Activated T-cell treated with anti-CD3 and anti-CD28 coated beads, Interleukin-2, amount 50 U/mL, for 72 hours (primary cell): Measurements from ENCODE around the gene JAG2. TPM values are rescaled to one million over a fixed set of nuclear protein-coding genes. Genes with fewer than 3 reads are reported as not detected.

ENCODE experiments used
- ATAC-seq, 2 donors: fragments of 150-1000 bp; cut with Tn5 transposase; replicated peaks in 1 of 2; 2 replicates each; pipeline ENCODE4 v1.10.0; 2021; ENCODE audit warnings: moderate library complexity in 2 of 2, mild to moderate bottlenecking in 1 of 2
- DNase-seq, 2 donors: peaks; one replicate each; pipeline ENCODE4 v3.0.0; 2021 to 2022; ENCODE audit warnings: mixed read lengths in 1 of 2
- H3K27ac Mint-ChIP-seq: one replicate; pipeline ENCODE4 v1.8.0; 2022; ENCODE audit warnings: mild to moderate bottlenecking, moderate library complexity, mixed read lengths
- H3K27me3 Mint-ChIP-seq: one replicate; pipeline ENCODE4 v1.8.0; 2022; ENCODE audit warnings: low read depth, mixed read lengths
- H3K36me3 Mint-ChIP-seq, 2 donors: one replicate each; pipeline ENCODE4 v1.8.0; 2022; ENCODE audit warnings: mixed read lengths in 2 of 2, mild to moderate bottlenecking in 1 of 2; ENCODE audit not compliant: insufficient read depth in 2 of 2
- H3K4me1 Mint-ChIP-seq: one replicate; pipeline ENCODE4 v1.8.0; 2022; ENCODE audit warnings: low read depth, mixed read lengths
- H3K4me3 Mint-ChIP-seq, 2 donors: one replicate each; pipeline ENCODE4 v1.8.0; 2022; ENCODE audit warnings: mild to moderate bottlenecking in 2 of 2, mixed read lengths in 2 of 2, moderate library complexity in 2 of 2
- H3K9me3 Mint-ChIP-seq, 2 donors: one replicate each; pipeline ENCODE4 v1.8.0; 2022; ENCODE audit warnings: mixed read lengths in 2 of 2
- total RNA-seq, 2 donors: library from RNA; stranded (reverse); gene quantifications; one replicate each; pipeline ENCODE4 v1.2.3, GENCODE V29; 2022

Gene JAG2
- total RNA-seq, 2 donors from 2014 or later: 3.1 to 5.4 TPM

DNA sequence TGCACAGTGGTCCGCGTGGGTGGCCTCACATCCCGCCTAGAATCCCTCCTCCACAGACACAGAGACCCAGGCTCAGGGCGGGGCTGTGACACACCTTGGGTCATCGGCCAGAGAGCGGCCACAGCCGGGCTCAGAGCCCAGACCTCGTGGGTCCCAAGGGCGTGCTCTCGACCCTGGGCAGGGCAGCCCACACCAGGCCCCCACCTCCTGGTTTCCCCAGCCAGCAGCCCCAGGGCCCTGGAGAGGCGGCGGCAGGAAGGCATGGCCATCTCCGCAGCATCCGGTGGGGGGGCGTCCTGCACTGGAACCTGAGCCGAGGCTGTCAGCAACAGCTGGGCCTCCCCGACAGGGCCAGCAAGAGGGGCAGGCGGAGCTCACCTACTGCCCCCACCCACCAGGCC lies 15.2 kb downstream of the JAG2 start:
- no peak for ATAC-seq
- no peaks in the 10 kb centered on the region for H3K27me3 Mint-ChIP-seq
- no peak overlapping the region for H3K4me3 Mint-ChIP-seq
- H3K27ac Mint-ChIP-seq: no peak overlapping the region
- no peaks in the 10 kb centered on the region for H3K4me1 Mint-ChIP-seq
- no peaks in the 10 kb centered on the region for H3K9me3 Mint-ChIP-seq
- H3K36me3 Mint-ChIP-seq: no peaks in the 10 kb centered on the region
- no peak for DNase-seq

DNA sequence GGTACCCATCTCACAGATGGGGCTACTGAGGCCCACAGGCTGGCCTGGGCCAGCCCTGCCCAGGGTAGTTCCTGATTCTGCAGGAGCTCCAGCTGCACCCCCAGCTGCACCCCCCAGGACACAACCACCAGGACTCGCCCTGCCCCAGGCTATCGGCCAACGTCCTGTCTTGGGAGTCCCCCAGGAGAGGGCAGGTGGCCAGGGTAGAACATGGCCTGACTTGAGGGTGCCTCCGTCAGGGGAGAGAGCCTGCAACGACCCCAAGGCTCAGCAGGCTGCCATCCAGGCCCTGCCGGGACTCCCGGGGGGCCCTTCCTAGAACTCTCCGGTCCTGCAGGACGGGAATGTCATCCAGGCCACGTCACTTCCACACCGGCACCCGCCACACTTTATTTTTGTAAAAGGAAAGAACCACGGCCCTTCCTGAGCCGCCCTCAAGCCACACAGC lies 15.8 kb downstream of the JAG2 start:
- no peak for ATAC-seq
- H3K27me3 Mint-ChIP-seq: no peaks in the 10 kb centered on the region
- DNase-seq: no peak

DNA sequence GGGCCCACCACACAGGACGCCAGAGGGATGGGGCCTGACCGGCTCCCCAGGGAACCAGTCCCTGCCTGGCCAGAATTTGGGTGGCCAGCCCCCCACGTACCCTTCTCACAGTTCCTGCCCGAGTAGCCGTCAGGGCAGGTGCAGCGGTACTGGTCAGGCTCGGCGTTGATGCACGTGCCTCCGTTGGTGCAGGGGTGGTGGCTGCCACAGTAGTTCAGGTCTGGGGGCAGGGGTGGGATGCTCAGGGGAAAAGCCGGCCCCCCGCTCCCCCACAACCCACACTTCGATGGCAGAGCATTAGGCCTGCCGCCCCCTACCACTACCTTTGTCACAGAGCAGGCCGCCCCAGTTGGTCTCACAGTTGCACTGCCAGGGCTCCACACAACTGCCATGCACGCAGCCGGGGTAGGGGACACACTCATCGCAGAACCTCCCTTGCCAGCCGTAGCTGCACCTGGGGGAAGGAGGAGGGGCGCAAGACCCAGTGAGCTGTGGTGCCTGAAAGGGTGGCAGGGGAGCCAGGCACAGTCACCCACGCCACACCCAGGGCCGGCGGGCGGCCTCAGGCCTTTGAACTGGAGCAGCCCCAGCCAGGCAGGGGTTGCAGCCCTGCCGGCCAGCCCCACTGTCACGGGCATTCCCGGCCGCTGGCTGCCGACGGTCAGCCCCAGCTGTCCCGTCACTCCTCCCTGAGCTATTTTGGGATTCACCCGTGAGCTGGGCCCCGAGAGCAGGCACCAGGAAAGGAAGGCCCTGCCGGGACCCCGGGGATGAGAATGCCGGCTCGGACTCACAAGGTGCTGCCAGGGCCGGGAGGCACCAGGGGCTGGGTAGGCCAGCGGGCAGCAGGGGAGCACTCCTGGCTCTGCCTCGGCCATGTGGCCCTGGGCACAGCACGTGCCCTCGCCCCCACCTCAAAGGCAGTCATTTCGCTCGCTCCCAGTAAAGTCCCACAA lies 16.5 kb downstream of the JAG2 start:
- Mint-ChIP-seq H3K4me3 (no peak overlapping the region), H3K27me3 (no peaks in the 10 kb centered on the region), H3K4me1 (no peaks in the 10 kb centered on the region), H3K9me3 (no peaks in the 10 kb centered on the region), H3K27ac (no peak overlapping the region), H3K36me3 (no peaks in the 10 kb centered on the region)
- DNase-seq: no peak
- ATAC-seq: no peak

More for the DNA sequence above, 15.8 kb downstream of the JAG2 start:
- Mint-ChIP-seq H3K27ac (no peak overlapping the region), H3K4me1 (no peaks in the 10 kb centered on the region), H3K36me3 (no peaks in the 10 kb centered on the region), H3K4me3 (no peak overlapping the region), H3K9me3 (no peaks in the 10 kb centered on the region)

DNA sequence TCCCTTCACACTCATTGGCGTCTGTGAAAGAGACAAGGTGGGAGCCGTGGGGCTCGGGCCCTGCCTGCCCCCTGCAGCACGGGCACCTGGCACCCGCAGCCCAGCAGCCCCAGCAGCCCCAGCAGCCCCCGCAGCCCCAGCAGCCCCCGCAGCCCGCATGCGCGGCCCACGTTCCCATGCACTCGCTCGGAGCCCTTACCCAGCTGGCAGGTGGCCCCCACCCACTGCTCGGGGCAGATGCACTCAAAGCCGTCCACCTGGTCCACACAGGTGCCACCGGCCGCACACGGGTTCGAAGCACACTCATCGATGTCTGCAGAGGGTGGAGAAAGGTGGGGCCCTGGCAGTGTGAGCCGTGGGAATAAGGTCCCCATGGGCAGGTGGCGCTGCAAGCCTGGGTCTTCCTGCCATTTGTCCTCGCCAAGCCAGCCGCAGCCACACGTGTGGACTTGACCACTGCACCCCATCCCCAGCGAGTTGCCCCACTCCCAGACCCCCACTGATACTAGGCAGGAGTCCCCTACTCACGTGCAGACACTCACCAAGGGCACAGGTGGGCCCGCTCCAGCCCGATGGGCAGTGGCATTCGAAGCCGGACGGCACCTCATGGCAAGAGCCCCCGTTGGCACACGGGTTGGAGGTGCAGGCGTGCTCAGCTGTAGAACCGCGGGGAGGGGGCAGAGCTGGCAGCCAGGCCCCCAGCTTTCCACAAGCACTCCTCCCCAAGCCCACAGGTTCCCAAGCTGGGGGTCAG lies 17.3 kb downstream of the JAG2 start:
- Mint-ChIP-seq H3K36me3 (no peaks in the 10 kb centered on the region), H3K27me3 (no peaks in the 10 kb centered on the region), H3K4me1 (no peaks in the 10 kb centered on the region), H3K4me3 (no peak overlapping the region), H3K9me3 (no peaks in the 10 kb centered on the region), H3K27ac (no peak overlapping the region)
- ATAC-seq: no peak
- DNase-seq: no peak

DNA sequence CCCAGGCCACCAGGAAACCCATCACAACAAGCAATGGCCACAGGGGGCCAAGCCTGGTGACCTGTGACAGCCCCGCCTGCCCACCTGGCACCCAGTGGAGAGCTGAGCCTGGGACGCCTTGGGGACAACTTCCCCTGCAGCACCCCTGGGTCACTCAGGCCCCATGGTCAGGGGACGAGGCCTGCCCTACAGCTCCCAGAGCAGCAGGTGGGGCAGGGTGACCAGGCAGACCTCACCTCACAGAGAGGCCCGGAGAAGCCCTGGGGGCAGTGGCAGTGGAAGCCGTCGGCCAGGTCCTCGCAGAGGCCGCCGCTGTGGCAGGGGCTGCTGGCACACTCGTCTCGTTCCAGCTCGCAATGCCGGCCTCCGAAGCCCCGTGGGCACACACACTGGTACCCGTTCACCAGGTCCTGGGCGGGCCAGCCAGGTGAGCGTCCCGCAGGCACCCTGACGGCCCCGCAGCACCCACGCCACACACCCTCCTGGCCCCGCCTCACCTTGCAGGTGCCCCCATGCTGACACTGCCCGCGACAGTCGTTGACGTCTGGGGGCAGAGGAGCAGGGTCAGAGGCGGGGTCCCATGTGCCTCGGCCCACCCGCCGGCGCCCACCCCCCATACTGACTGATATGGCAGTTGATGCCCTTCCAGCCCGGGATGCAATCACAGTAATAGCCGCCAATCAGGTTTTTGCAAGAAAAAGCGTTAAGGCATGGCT lies 18.1 kb downstream of the JAG2 start:
- H3K4me1 Mint-ChIP-seq: no peaks in the 10 kb centered on the region
- no peak for ATAC-seq

DNA sequence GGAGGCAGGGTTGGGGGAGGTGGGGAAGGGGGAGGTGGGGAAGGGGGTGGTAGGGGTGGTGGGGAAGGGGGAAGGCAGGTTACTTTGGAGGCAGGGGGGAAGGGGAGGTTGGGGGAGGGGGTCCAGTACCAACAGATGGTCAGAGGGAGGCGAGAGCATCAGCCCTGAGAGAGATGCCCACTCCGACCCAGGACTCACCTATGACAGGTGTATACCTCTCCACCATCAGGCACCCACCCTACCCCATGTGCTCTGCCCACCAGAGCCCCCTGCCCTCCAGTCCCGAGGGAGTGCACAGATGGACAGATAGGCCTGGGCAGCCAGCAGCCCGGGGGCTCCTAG lies 18.6 kb downstream of the JAG2 start:
- Mint-ChIP-seq H3K27me3 (no peaks in the 10 kb centered on the region), H3K27ac (no peak overlapping the region), H3K36me3 (no peaks in the 10 kb centered on the region), H3K4me3 (no peak overlapping the region), H3K4me1 (no peaks in the 10 kb centered on the region), H3K9me3 (no peaks in the 10 kb centered on the region)
- no peak for DNase-seq
- ATAC-seq: no peak

More for the DNA sequence above, 18.1 kb downstream of the JAG2 start:
- Mint-ChIP-seq H3K27me3 (no peaks in the 10 kb centered on the region), H3K27ac (no peak overlapping the region), H3K4me3 (no peak overlapping the region), H3K9me3 (no peaks in the 10 kb centered on the region), H3K36me3 (no peaks in the 10 kb centered on the region)
- no peak for DNase-seq

DNA sequence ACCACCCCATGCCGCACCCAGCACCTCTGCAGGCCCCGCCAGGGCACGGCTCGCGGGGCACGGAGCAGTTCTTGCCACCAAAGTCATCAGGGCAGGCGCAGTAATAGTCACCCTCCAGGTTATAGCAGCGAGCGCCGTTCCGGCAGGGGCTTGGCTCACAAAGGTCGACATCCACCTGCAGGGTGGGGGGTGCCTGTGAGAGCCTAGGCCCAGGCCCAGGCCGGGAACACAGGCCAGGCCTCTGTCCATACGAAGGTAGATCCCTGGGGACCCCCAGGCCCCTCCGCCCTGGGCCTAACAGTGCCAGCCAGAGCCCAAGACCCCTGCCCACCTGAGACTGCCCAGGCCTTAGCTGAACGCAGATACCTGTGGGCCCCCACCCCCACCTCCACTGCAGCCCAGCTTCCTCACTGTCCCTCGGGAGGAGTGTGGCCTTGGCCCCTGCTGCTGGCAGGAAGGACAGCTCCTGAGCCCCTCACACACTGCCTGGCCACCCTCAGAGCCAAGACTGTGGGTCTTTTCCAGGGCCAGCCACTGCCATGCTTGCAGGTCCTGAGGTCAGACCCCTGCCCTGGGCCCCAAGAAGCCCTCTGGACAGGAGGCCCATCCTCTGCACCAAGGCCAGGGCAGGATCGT lies 19.3 kb downstream of the JAG2 start:
- Mint-ChIP-seq H3K9me3 (no peaks in the 10 kb centered on the region), H3K27ac (no peak overlapping the region), H3K4me3 (no peak overlapping the region), H3K27me3 (no peaks in the 10 kb centered on the region), H3K4me1 (no peaks in the 10 kb centered on the region), H3K36me3 (no peaks in the 10 kb centered on the region)
- no peak for ATAC-seq
- DNase-seq: no peak

DNA sequence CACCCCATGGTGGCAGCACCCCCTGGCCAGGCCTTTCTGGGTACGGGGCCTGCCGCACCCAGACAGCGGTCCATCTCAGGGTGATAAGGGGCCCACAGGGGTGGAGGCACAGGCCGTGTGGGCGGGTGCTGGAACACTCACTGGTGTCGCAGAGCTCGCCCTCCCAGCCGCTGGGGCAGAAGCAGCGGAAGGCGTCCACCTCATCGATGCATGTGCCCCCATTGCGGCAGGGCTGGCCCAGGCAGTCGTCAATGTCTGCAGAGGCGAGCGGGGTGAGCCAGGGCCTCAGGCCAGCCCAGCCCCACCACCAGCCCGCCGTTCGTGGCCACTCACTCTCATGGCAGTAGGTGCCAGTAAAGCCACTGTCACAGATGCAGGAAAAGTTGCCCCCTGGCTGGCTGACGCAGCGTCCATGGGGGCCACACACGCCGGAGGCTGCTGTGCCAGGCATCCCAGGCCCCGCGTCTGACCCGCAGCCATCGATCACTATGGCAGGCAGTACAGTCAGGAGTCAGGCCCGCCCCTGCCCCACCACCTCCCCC lies 19.9 kb downstream of the JAG2 start:
- no peak overlapping the region for H3K27ac Mint-ChIP-seq
- H3K4me3 Mint-ChIP-seq: no peak overlapping the region
- H3K27me3 Mint-ChIP-seq: no peaks in the 10 kb centered on the region

DNA sequence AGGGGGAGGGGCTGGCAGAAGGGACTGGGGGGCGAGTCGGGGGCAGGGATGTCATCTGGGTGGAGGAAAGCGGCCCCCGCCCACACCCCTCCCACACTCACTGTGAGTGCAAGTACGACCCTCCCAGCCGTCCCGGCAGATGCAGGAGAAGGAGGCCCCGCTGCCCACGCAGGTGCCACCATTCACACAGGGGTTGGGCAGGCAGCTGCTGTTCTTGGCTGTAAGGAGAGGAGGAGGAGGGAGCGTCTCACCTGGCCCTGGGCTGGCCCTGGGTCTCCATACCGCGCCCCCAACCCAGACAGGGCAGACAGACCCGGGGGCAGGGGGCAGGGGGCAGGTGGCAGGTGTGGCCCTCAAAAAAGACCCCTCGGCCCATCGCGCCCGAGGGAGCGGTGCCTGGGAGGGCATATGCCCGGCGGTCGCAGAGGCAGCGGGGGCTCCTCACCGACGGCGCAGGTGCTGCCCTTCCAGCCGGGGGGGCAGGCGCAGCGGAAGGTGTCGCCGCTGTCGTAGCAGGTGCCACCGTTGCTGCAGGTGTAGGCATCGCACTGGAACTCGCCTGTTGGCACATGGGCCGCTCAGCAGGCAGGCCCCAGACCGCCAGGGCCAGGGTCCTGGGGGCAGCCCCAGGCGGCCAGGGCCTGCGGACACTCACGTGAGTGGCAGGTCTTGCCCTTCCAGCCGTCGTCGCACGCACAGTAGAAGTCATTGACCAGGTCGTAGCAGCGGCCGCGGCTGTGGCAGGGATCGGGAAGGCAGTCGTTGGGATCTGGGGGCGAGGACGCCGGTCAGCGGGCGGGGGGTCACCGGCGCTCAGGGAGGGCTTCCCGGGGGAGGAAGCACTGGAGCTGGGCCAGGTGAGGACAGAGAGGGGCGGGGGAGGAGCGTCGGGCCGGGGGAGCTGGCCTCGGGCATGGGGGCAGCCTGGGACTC lies 20.6 kb downstream of the JAG2 start:
- H3K27me3 Mint-ChIP-seq: no peaks in the 10 kb centered on the region
- no peaks in the 10 kb centered on the region for H3K36me3 Mint-ChIP-seq
- H3K9me3 Mint-ChIP-seq: no peaks in the 10 kb centered on the region
- ATAC-seq (no peak), DNase-seq (no peak)
- H3K27ac Mint-ChIP-seq: no peak overlapping the region
- H3K4me3 Mint-ChIP-seq: no peak overlapping the region
- H3K4me1 Mint-ChIP-seq: no peaks in the 10 kb centered on the region

More for the DNA sequence above, 19.9 kb downstream of the JAG2 start:
- ATAC-seq (no peak), DNase-seq (no peak)
- H3K36me3 Mint-ChIP-seq: no peaks in the 10 kb centered on the region
- no peaks in the 10 kb centered on the region for H3K4me1 Mint-ChIP-seq
- no peaks in the 10 kb centered on the region for H3K9me3 Mint-ChIP-seq

DNA sequence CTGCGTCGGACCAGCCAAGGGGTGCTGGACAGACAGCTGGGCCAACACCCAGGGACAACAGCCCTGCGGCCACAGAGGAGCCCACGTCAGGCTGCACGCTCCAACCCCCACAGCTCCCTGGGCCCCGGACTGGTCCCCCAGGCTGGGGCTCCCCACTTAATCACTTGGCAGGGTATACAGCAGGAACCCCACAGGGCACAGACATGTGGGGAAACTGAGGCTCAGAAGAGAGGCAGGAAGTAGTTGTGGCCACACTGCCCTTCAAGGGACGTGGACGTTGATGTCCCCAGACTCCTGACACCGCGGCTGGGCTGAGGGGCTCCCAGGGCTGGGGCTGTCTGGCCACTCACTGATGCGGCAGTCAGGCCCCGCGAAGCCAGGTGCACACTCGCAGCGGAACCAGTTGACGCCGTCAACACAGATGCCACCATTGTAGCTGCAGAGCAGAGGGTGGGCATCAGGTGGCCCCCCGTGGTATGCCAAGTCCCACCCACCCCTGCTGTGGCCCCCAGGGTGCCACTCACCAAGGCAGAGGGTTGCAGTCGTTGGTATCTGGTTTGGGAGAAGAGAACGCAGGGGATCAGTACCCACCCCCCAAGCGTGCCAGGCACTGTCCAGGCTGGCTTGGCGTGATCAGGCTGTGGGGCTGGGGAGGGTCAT lies 21.5 kb downstream of the JAG2 start:
- DNase-seq (no peak), ATAC-seq (no peak)
- H3K4me1 Mint-ChIP-seq: no peaks in the 10 kb centered on the region

DNA sequence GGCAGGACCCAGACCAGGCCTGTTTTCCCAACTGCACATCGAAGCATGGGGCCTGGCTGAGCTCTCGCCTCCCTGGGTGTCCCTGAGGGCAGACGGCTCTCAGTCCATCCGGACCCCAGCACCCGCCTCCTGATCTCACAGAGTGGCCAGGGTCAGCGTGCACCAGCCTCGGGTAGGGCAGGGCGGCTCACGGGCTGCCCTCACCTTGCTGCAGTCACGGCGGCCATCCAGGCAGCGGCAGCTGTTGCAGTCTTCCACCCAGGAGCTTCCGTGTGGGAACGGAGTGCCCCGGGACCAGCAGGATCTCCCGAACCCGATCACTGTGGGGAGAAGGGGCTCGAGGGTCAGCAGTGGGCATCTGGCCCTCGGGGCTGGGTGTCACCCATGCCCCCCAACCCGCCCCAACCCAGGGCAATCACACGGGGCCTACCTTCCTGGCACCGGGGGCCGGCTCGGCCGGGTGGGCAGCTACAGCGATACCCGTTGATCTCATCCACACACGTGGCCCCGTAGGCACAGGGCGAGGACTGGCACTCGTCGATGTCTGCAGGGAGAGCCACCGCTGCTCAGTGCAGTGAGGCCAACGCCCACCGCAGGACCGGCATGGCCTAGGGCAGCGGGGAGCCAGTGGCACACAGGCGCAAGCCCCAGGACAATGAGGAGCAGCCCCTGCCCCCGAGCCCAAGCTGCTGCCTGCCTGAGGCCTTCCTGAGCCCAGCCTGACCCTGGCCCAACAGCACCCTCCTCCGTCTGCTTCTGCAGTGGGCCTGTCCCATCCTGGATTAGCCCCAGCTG lies 22.2 kb downstream of the JAG2 start:
- H3K4me1 Mint-ChIP-seq: no peaks in the 10 kb centered on the region
- H3K36me3 Mint-ChIP-seq: peaks cover 2 to 3% of the 10 kb centered on the region in 2 donors
- ATAC-seq (no peak), DNase-seq (no peak)
- no peak overlapping the region for H3K27ac Mint-ChIP-seq
- H3K9me3 Mint-ChIP-seq: peaks cover 0 to 2% of the 10 kb centered on the region in 2 donors
- H3K27me3 Mint-ChIP-seq: no peaks in the 10 kb centered on the region
- no peak overlapping the region for H3K4me3 Mint-ChIP-seq

More for the DNA sequence above, 21.5 kb downstream of the JAG2 start:
- Mint-ChIP-seq H3K4me3 (no peak overlapping the region), H3K27ac (no peak overlapping the region), H3K9me3 (no peaks in the 10 kb centered on the region), H3K27me3 (no peaks in the 10 kb centered on the region), H3K36me3 (peaks cover 0 to 2% of the 10 kb centered on the region in 2 donors)
